HG03175 (cell line): Measurements from ENCODE around the gene HBE1.
A peak's percentile ranks its signal among the peaks of the same experiment; 100 is the strongest.

Experiments used
- ATAC-seq: cut with Tn5 transposase; IDR thresholded peaks from one replicate; pipeline ENCODE4 v1.9.1; 2021; ENCODE audit warnings: mild to moderate bottlenecking, moderate library complexity; ENCODE audit not compliant: unreplicated experiment

Gene HBE1

GRCh38 chr11:5235364-5236095, 34.2 kb downstream of the HBE1 start:
- ATAC-seq, result no peak

- peak; percentile 84 for ATAC-seq
Observed at GRCh38 chr11:5234381-5234834, 35.3 kb downstream of the HBE1 start, which contains the start of gene HBD. Gene HBD (minus strand): TSS chr11:5234483. CDS start chr11:5234433, 50 bp downstream.

GRCh38 chr11:5233307-5233706, 36.4 kb downstream of the HBE1 start:
- ATAC-seq, result no peak

- no peak for ATAC-seq
Observed at GRCh38 chr11:5232821-5233220, 36.9 kb downstream of the HBE1 start.

- no peak for ATAC-seq
Observed at GRCh38 chr11:5232176-5232575, 37.6 kb downstream of the HBE1 start.

- no peak for ATAC-seq
Observed at GRCh38 chr11:5231111-5231510, 38.6 kb downstream of the HBE1 start.

- ATAC-seq, result no peak
Observed at GRCh38 chr11:5230266-5230665, 39.5 kb downstream of the HBE1 start.

- ATAC-seq, result no peak
Observed at GRCh38 chr11:5229796-5230195, 39.9 kb downstream of the HBE1 start.

- ATAC-seq, result no peak
Observed at GRCh38 chr11:5229356-5229755, 40.4 kb downstream of the HBE1 start.

GRCh38 chr11:5228124-5228523, 41.6 kb downstream of the HBE1 start:
- ATAC-seq, result no peak

- no peak for ATAC-seq
Observed at GRCh38 chr11:5227681-5228080, 42.1 kb downstream of the HBE1 start.

- no peak for ATAC-seq
Observed at GRCh38 chr11:5226732-5227310, 42.9 kb downstream of the HBE1 start, which contains the start of gene HBB. Gene HBB (minus strand): TSS chr11:5227071. CDS start chr11:5227021, 50 bp downstream.

- no peak for ATAC-seq
Observed at GRCh38 chr11:5225480-5225871, 44.3 kb downstream of the HBE1 start.

GRCh38 chr11:5224538-5225479, 44.9 kb downstream of the HBE1 start:
- ATAC-seq, result no peak

GRCh38 chr11:5223686-5224085, 46.1 kb downstream of the HBE1 start:
- no peak for ATAC-seq

GRCh38 chr11:5223146-5223545, 46.6 kb downstream of the HBE1 start:
- ATAC-seq, result no peak
